Measurements from ENCODE around the gene MBNL2. TPM values are rescaled to one million over a fixed set of nuclear protein-coding genes. Genes with fewer than 3 reads are reported as not detected.

Gene MBNL2
- total RNA-seq, 3 donors from 2014 or later: 68.5 to 131 (median 120) TPM

DNA sequence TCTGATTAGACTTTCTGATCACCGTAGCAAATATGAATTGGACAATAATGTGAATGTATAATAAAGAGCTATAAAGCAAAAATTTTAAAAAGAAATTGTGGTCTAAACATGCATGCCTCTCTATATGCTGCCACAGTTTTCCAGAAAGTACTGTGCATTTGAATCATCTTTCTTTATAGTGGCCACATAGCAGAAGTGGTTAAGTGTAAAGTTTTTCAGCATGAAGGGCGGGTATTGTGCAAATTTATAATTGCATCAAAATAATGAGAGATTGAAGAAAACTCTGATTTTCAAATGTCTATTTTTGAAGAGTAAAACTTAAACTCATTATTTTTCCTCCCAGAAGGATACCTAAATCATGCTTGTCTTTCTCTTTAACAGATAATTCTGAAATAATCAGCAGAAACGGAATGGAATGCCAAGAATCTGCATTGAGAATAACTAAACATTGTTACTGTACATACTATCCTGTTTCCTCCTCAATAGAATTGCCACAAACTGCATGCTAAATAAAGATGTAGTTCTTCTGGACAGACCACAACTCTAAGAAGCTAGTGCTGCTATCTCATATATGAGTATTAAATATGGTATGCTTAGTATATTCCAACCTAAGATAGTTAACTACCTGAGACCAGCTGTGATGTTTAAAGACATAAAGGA lies 168.9 kb downstream of the MBNL2 start:
- TF ChIP-seq, protein P1, sequence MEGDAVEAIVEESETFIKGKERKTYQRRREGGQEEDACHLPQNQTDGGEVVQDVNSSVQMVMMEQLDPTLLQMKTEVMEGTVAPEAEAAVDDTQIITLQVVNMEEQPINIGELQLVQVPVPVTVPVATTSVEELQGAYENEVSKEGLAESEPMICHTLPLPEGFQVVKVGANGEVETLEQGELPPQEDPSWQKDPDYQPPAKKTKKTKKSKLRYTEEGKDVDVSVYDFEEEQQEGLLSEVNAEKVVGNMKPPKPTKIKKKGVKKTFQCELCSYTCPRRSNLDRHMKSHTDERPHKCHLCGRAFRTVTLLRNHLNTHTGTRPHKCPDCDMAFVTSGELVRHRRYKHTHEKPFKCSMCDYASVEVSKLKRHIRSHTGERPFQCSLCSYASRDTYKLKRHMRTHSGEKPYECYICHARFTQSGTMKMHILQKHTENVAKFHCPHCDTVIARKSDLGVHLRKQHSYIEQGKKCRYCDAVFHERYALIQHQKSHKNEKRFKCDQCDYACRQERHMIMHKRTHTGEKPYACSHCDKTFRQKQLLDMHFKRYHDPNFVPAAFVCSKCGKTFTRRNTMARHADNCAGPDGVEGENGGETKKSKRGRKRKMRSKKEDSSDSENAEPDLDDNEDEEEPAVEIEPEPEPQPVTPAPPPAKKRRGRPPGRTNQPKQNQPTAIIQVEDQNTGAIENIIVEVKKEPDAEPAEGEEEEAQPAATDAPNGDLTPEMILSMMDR (IDR thresholded peaks at IDR 0.05): no peak
- TF ChIP-seq POLR2A (IDR thresholded peaks at IDR 0.05) (no peak), POLR2AphosphoS5 (IDR thresholded peaks at IDR 0.05) (no peak)
- no peaks in the 10 kb centered on the region for H3K9me3 ChIP-seq
- H3K4me1 ChIP-seq: no peaks in the 10 kb centered on the region
- no peak for DNase-seq (ENCODE audit: low spot score in 2 of 2)
- intact Hi-C loops (cut with DNase I; ENCODE audit: low total_unique reads): no loop called here
- no peak overlapping the region for H3K27ac ChIP-seq
- H3K27me3 ChIP-seq: no peaks in the 10 kb centered on the region
- peaks cover 4% of the 10 kb centered on the region for H3K36me3 ChIP-seq
- no peak overlapping the region for H3K4me3 ChIP-seq

DNA sequence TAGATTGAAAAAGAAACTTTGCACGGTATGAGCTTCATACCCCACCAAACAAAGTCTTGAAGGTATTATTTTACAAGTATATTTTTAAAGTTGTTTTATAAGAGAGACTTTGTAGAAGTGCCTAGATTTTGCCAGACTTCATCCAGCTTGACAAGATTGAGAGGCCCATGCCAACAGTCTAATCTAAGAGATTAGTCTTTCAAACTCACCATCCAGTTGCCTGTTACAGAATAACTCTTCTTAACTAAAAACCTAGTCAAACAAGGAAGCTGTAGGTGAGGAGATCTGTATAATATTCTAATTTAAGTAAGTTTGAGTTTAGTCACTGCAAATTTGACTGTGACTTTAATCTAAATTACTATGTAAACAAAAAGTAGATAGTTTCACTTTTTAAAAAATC lies 169.9 kb downstream of the MBNL2 start:
- TF ChIP-seq POLR2A (IDR thresholded peaks at IDR 0.05) (no peak), POLR2AphosphoS5 (IDR thresholded peaks at IDR 0.05) (no peak)
- TF ChIP-seq, protein P1 (IDR thresholded peaks at IDR 0.05): no peak
- Histone ChIP-seq H3K27ac (no peak overlapping the region), H3K4me3 (no peak overlapping the region), H3K36me3 (peaks cover 4% of the 10 kb centered on the region), H3K27me3 (no peaks in the 10 kb centered on the region), H3K4me1 (no peaks in the 10 kb centered on the region), H3K9me3 (no peaks in the 10 kb centered on the region)
- no peak for DNase-seq (ENCODE audit: low spot score in 2 of 2)
- intact Hi-C loops (cut with DNase I; ENCODE audit: low total_unique reads): no loop called here

DNA sequence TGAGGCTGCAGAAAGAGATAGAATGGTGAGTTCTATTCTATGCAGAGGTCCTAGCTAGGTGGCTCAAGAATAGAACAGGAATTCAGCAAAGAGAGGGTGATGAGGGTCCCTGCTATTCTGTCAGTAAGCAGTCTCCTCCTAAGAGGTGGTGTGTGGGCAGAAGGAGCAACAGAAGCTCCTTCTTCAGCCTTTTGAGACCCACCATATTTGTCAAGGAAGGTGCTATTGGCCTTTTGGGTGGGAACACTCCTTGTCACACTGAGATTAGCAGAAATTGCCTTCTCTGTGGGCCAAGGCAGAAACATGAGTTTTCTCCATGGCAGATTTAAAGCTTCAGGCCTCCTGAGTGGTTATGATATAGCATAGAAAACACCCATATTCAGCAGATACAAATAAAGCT lies 172.4 kb downstream of the MBNL2 start:
- Histone ChIP-seq H3K4me3 (no peak overlapping the region), H3K9me3 (no peaks in the 10 kb centered on the region), H3K27me3 (no peaks in the 10 kb centered on the region), H3K4me1 (no peaks in the 10 kb centered on the region), H3K27ac (no peak overlapping the region), H3K36me3 (peaks cover 4% of the 10 kb centered on the region)
- DNase-seq (ENCODE audit: low spot score in 2 of 2): no peak
- TF ChIP-seq POLR2A (IDR thresholded peaks at IDR 0.05): no peak
- TF ChIP-seq POLR2AphosphoS5 (IDR thresholded peaks at IDR 0.05): no peak
- TF ChIP-seq, protein P1 (IDR thresholded peaks at IDR 0.05): no peak
- intact Hi-C loops (cut with DNase I; ENCODE audit: low total_unique reads): no loop called here

DNA sequence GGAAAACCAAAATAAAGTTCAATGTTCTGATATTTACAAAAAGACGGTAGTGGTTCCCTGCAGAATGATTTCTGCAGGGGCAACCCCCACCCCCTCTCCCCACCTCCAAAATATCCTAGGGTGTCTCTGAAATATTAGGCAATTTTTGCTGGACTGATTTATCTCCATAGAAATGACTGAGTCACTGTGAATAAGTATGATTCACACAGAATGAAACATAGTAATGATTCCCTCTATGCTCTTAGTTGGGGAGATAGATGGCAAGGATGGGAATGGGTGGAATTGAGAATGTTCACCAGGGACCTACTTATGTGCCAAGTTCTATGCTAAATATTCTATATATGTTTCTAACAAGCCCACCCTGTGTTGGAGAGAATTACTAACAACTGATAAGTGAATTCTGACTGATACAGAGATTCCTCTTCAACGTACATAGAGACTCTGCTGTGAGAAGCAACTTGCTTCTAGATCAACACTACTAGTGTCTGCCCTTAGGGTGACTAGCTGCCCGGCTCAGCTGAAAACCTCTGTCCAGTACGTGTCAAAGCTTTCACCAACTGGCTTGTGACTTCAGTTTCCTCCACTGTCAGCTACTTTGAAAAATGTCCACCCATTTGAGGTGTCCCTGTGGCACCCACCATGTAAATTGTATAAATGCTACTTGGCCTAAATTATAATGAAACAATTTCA lies 173.5 kb downstream of the MBNL2 start:
- Histone ChIP-seq H3K4me1 (no peaks in the 10 kb centered on the region), H3K36me3 (peaks cover 4% of the 10 kb centered on the region), H3K27ac (no peak overlapping the region), H3K9me3 (no peaks in the 10 kb centered on the region), H3K4me3 (no peak overlapping the region), H3K27me3 (no peaks in the 10 kb centered on the region)
- no peak for TF ChIP-seq POLR2AphosphoS5 (IDR thresholded peaks at IDR 0.05)
- TF ChIP-seq POLR2A (IDR thresholded peaks at IDR 0.05): no peak
- TF ChIP-seq, protein P1 (IDR thresholded peaks at IDR 0.05): no peak
- DNase-seq (ENCODE audit: low spot score in 2 of 2): no peak
- intact Hi-C loops (cut with DNase I; ENCODE audit: low total_unique reads): no loop called here

DNA sequence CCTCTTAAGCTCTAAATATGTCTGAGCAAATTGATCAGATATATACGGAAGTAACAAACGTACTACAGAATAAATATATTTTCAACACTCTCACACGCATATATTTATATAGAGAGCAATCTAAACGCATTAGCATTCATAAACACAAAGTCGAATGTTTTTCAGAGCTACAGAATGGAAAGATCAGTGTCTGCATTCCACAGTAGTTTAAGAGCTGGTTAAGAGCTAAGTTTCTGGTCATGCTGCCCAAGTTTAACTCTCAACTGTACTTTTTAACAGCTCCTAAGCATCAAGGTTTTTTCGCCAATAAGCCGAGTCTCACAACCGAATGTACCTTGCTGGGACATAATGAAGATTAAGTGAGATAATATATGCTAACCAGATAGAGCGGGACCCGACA lies 175.1 kb downstream of the MBNL2 start:
- Histone ChIP-seq H3K27ac (no peak overlapping the region), H3K4me3 (no peak overlapping the region)
- TF ChIP-seq, protein P1 (IDR thresholded peaks at IDR 0.05): no peak
- no peak for TF ChIP-seq POLR2AphosphoS5 (IDR thresholded peaks at IDR 0.05)
- no peak for TF ChIP-seq POLR2A (IDR thresholded peaks at IDR 0.05)

More for the DNA sequence above, 175.1 kb downstream of the MBNL2 start:
- no peaks in the 10 kb centered on the region for H3K27me3 ChIP-seq
- H3K9me3 ChIP-seq: peaks cover 0 to 7% of the 10 kb centered on the region in 2 donors
- no peak for DNase-seq (ENCODE audit: low spot score in 2 of 2)
- no peaks in the 10 kb centered on the region for H3K36me3 ChIP-seq
- no peaks in the 10 kb centered on the region for H3K4me1 ChIP-seq
- intact Hi-C loops (cut with DNase I; ENCODE audit: low total_unique reads): no loop called here

Measured in breast epithelium (tissue), 4 donors.